Stimulated activated CD4-positive, alpha-beta T cell treated with anti-CD3 and anti-CD28 coated beads, TNF-alpha, amount 100 ng/mL, for 24 hours (primary cell): ENCODE measurements around the gene PHF13.

Experiments used
- DNase-seq, 3 experiments: peaks; one replicate each; pipeline ENCODE4 v3.0.0-alpha.2; 2020; ENCODE audit warnings: low read depth in 3 of 3

The PHF13 gene

DNA sequence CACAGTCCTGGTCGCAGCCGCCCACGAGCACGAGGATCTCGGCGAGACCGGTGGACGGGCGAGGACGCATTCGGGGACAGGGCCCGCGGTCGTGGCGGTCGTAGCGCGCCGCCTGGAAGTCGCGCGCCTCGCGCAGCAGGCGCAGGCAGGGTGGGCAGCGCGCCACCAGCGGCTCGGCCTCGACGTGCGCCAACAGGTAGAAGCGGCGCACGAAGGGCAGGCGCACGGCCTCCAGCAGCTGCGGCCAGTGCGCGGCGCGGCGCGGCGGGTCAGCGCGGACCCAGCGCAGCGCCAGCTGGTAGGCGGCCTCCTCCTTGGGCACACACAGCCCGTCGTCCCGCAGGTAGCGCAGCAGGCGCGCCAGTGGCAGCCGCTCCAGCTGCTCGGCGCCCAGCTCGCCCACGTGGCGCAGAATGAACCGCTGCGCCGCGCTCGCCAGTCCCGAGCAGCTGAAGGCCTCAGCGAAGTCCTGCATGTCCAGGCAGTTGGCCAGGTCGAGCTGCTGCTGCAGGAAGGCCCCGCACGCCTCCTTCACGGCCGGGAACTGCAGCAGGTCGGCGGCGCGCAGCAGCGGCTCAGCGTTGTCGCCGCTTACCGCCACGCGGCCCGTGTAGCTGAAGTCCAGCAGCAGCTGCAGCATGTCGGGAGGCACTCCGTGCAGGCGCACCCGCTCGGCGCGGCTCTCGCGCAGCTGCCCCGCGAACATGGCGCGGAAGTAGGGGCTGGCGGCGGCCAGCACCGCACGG, 11.4 kb upstream of the PHF13 start:
- DNase-seq: peak in 1 of 3 experiments; percentile 31

DNA sequence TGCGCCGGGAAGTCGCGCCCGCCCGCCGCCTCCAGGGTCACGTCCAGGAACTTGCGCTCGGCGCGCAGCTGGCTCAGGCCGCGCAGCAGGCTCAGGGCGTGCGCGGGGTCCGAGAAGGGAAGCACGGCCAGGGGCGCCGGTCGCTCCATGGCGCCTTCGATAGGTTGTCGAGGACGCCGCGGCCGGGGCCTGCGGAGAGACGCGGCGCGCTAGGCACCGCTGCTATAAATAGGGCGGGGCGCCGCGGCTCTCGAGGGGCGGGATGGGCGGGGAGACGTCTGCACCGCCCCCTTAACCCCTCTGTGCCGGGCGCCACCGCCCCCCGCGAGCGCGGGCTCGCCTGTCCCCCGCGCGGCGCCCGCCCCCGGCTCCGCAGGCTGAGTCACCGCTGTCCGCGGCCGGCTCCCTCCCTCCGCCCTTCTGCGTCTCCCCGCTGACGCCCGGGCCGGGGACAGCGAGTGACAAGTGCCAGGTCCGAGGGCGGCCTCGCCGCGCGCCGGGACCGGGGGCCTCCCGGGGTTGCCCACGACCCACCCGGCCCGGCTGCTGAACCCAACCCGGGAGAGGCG, 10.8 kb upstream of the PHF13 start, which contains the start of gene KLHL21:
KLHL21 (minus strand) TSS at position 201 of the 569 bp plus-strand sequence; CDS start at position 149, 52 bp downstream.
- peak; percentile 70 to 90 (median 71) for DNase-seq

DNA sequence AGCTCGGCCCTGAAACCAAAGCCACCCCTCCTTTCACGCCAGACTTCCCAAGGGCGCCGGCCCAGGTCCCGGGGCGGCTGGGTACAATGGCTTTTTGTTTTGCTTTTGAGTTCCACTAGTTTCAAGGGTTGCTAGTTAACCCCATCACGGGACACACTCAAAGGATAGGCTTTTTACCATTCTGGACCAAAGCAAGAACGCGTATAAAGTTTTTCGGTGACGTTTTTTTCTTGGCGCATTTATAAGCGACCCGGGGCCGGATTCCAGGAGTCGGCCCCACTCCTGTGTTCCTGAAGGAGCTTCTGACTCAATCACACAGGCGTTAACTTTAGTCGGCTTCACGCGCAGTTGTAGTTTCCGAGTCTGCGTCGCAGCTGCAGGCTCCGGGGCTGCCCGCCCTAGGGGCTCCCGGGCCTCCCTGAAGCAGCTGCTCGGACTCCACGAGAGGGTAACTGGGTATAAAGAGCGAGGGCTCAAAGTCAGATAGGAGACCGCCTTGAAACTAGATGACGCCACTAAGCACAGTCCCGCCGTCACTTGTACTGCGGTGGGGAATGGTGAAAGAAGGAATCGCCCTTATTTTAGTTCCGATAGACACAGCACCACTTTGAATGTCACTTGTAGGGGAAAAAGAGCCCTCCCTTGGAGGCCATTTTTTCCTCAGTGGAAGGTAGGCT, 10.2 kb upstream of the PHF13 start:
- DNase-seq: peak in 1 of 3 experiments; percentile 51

DNA sequence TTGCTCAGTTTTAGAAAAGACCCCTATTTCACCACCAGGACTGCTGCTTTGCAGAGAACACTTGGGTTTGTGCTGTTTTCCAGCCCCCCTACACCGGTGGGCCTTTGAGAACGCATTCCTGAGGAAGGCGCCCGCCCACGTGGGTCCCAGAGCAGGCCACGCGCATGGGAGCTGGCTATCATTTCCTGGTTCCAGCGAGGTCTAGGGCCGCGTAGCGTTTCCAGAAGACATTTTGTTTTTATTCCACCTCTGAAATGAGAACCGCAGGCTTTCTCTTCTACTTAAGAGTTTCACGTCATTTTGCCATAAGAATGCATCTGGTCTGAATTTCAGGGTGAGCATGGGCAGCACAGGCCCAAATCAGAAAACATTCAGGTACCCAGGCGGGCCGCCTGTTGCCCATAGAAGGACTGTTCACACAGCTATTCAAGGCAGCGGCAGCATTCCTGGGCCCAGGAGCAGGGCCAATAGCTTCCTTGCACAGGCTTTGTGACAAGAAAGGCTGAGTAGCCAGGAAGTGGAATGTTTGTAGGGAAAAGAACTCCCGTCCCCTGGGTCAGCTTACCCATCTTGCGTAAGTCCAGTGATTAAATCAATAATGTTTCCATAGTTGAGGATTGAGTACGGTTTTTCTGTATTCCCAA, 9.5 kb upstream of the PHF13 start:
- peak in 1 of 3 experiments; percentile 32 for DNase-seq

DNA sequence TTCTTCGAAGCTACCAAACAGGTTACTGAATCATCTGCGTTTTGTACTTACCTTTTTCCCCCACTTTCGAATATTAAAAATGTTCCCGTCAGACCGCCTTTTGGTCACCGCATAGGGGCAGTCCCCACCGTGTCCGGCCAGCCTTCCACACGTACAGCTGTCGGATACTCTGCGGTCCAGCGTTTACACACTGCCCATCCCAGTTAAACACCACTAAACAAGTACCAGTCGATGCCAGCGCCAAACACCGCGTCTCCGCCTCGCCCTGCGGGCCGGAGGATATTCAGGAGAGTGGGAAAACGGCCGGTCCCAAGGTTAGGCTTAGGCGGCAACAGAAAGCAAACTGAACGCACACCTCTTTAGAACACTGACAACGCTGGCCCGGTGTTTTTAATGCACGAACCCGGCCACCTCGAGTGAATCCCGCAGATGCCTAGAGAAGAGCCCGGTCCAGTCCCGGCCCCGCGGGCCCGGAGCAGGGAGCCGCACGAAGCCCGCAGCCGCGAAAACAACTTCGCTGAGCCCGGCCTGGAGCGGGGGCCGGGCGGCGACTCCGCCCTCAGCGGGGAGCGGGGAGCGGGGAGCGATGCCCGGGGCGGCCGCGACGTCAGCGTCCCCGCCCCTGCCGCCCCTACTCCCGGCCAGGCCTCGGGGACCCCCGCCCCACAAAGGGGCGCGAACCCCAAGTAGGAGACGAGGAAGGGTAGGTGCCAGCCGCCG, 730 bp upstream of the PHF13 start:
- no peak for DNase-seq

DNA sequence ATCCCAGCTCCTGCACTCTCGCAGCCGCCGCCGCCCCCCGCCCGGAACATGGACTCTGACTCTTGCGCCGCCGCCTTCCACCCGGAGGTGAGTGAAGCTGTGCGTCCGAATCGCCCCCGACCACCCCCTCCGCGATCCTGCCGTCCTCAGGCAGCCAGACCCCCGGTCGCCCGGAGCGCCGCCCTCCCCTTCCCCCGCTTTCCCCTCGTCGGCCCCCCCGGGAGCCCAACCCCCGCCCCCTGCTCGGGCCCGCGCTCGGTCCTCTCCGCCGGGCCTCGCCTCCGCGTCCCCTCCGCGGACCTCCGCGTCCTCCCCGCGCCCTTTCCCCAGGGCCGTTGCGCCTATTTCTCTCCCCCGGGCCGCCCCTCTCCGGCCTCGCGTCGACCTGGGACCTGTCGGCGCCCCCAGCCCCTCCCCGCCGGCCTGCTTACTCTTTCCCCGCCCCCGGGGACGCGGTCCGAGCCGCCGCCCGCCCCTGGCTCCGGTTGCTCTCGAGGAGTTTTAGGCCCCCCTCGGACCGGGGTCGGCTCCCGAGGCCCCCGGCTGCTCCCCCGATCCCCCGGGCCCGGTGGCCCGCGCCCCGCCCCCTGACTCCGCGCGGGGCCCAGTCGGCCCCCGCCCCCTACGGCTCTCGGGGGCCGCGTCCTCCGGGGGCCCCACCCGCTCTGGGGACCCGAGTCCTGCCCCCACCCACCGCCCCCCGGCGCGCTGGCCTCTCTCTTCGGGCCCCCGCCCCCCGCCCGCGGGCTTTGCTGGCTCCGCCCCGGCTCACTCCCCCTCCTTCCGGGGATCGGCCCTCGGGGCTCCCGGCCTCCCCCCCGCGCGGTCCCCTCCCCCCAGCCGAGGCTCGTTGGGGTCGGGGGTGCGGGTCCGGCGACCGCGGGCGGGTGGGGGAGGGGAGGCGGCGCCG, 743 bp downstream of the PHF13 start:
- peak in 2 of 3 experiments; percentile 20 to 58 for DNase-seq

DNA sequence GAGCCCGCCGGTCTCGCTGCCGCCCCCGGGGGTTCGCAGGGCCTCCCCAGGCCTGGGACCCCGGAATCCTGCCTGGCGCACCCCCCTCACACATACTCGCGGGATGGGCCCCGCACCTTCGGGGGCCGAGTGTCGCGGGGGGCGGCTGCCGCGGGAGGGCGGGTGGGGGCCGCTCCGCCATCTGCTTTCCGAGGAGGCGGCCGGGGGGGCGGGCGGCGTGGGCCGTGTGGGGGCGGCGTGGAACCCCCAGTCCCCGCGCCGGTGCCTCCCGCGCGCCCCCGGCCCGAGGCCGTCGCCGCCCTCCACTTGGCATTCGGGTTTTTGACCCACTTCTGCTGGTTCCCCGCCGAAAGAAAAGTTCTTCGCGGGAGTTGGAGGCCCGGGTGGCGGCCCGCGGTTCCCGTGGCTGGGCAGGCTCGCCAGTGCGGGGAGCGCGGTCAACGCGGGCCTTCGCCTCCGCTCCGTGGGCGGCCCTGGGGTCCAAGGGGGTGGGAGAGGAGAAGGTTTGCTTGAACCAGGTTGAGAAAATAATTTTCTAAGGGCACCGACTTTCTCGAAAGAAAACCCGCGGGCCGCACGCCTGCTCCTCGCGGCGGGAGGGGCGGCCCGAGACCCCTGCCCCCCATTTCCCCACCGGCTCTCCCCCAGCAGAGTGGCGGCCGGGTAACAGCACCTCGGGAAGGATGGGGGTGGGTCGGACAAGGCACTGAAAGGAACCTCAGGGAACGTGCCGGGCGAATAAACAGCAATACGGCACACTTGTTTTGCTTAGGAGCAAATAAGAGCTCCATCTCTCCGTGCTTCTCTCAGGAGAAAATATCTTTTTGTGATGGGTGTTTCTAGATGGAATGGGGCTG, 1.6 kb downstream of the PHF13 start:
- no peak for DNase-seq

DNA sequence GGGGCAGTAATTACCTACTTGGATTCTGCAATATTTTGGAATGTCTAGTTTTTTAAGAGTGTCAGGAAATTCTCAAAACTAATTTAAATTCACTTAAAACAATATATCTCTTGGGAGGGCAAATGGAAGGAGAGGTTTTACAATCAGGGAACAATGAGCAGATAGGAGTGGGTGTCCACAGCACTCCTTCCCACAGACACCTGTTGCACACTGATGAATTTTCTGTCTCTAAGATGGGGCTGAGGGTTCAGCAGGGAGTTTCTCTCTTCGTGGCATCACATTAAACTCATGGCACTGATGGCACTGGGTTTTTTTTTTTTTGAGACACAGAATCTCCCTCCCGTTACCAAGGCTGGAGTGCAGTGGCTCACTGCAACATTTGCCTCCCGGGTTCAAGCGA, 5.5 kb downstream of the PHF13 start:
- no peak for DNase-seq

DNA sequence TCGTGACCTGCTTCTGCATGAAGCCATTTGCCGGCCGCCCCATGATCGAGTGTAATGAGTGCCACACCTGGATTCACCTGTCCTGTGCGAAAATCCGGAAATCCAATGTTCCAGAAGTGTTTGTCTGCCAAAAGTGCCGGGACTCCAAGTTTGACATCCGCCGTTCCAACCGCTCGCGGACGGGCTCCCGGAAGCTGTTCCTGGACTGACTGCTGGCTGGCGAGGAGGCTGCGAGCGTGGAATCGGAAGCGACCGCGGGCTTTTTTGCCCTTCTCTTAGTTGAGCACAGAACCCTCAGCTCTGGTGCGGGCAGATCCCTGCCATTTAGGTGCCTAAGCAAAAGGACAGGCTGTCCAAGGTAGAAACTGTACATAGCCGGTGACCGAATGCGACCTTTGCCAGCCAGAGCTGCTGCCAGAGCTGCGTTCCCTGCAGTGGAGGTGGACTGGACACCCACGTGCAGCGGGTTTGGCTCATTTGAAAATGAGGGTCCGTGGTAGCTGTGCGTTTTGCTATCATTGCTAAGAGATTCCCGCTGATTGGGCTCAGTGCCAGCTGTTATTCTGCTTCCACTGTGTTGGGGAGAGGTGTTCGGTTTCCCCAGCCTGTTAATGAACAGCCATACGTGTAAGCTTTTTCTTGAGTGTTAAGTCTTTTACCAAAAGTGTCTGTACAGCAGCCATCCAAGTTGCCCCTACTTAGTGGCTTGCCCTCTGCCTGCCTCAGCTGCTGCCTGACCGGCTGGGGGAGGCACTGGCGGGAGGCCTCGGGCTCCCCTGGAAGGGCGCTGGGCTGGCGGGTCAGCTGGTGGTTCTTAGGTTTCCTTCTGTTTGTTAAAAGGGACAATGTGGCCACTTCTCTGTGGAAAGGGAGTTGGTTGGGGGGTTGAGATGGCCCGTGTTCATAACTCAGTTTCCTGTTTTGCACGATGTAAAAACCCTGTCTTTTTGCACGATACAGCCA, 8.2 kb downstream of the PHF13 start:
- DNase-seq: no peak

DNA sequence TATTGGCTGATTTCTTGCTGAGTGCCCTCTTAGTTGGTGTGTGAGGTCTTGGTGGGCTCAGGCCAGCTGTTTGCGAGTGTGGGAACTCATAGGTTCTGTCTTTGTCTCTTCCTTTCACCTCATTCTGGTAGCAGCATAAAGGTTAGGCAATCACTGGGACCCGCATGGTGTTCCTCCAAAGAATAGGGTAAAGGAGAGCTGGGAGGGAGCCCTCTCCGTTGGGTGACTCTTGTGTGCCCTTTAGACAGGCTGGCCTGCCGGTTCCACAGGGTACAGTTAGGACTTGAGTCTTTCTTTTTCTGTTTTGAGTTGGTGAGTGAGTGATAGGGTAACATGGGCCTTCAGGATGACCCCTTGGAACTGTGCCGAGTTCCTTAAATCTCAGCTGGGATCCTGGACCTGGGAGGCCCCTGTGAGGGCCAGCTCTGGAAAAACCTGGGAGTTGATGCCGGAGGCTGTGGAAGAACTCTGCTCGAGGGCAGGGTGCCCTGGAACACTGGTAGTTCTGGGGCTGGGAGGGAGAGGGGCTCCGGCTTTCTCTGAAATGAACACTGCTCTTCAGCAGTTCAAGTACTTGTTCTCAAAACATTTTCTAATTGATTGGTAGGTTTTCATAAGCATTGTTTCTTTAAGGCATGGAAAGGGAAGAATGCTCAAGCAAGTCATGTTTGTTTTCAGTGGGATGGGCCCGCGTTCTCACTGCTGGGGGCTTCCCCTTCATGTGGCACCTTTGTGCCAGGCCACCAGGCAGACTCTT, 9.0 kb downstream of the PHF13 start:
- DNase-seq: no peak

DNA sequence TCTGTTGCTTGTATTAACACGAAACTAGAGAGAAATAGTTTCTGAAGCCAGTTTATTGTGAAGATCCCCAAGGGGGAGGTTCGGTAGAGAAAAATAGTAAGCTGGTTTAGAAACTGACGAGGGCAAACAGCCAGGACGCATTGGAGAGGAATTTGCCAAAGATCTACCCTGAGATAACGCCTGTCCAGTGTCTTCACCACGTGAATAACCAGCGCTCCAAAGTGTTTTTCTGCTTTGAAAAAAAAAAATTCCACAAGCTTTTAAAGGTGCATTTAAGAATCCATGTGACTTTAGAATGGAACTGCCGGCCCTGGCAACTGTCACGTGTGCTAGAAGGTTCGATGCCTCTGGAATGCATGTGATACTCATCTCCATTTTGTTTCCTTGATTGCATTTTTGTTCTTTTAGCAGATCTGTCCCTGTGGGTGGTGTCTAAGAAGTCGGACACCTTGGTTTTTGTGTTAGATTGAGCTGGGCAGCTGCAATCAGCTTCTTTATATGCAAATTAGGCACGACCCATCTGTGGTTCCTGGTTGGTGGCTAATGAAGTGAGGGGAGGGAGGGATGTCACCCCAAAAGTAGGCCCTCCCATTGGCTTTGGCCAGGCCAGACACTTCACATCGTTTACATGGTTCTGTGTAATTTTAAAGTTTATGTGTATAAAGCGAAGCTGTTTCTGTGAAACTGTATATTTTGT, 9.9 kb downstream of the PHF13 start:
- no peak for DNase-seq

DNA sequence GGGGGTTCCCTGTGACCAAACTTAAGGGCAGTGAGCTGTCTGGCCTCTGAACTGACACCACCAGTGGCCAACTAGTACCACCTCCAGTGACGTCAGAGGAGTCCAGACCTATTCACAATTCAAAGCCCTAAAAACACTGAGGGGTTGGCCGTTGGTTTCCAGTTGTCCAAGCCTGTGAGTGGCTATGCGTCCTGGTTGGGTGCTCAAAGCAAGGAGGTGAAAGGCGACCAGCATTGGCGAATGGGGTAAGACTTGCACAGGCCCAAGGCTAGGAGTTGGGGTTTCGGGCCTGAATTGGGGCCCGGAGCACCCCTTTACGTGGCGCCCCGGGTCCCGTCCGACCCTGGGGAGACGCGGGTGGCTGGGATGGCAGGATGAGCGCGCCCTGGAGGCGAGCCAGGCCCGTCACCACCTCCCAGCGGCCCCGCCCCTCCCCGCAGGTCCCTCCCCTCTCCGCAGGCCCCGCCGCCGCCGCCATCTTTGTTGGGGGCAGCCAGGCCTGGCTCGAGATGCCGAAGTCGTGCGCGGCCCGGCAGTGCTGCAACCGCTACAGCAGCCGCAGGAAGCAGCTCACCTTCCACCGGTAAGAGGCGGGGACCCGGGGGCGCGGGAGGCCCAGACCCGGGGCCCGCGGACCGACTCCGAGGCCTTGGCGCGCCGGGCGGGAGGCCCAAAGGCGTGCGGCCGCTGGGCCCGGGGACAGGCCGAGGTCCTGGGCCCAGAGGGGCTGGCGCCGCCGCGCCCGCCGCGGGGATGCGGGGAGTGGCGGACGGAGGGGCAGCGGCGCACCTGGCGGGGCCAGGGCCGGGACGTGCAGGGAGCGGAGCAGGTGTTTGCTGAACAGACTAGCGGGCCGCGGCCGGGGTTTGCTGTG, 11.4 kb downstream of the PHF13 start, which contains the start of gene THAP3:
THAP3 (plus strand) TSS at position 159 of the 874 bp plus-strand sequence; CDS start at position 510, 351 bp downstream.
- DNase-seq: peak; percentile 72 to 89 (median 81)

DNA sequence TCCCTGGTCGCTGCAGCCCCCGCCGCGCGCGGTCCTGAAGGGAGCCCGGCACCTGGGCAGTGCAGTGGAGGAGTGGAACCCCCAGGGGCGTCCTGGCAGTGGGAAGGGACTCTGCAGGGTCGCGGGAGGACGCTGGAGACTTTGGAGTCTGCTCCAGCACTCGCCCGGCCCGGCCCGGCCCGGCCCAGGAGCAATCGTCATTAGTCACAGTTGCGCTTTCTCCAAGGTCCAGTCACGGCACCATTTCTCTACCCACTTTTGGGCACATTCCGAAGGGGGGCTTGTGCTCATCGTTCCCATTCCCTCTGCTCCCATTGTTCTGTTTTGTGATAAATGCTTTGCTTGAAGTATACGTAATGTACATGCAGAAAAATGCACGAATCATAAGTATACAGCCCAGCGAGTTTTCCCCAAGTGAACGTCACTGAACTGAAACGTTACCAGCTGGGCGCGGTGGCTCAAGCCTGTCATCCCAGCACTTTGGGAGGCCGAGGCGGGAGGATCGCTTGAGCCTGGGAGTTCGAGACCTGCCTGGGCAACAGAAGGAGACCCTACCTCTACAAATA, 12.1 kb downstream of the PHF13 start:
- peak in 1 of 3 experiments; percentile 17 for DNase-seq

DNA sequence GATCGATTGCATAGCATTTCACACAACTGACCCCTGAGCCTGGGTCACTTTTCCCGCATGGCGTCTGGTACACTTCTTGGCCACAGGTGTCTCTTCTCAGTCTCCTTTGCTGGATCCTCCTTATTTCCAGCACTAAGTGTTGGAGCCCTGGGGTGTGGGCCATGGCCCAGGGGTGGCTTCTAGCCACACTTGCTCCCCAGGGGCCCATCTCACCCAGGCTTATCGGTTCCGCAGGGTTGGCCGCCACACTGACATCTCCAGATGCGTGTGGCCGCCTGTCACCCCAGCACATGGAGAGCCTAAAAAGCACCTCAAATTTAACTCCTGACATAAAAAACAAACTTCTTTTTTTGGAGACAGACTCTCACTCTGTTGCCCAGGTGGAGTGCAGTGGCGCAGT, 13.5 kb downstream of the PHF13 start:
- DNase-seq: no peak

DNA sequence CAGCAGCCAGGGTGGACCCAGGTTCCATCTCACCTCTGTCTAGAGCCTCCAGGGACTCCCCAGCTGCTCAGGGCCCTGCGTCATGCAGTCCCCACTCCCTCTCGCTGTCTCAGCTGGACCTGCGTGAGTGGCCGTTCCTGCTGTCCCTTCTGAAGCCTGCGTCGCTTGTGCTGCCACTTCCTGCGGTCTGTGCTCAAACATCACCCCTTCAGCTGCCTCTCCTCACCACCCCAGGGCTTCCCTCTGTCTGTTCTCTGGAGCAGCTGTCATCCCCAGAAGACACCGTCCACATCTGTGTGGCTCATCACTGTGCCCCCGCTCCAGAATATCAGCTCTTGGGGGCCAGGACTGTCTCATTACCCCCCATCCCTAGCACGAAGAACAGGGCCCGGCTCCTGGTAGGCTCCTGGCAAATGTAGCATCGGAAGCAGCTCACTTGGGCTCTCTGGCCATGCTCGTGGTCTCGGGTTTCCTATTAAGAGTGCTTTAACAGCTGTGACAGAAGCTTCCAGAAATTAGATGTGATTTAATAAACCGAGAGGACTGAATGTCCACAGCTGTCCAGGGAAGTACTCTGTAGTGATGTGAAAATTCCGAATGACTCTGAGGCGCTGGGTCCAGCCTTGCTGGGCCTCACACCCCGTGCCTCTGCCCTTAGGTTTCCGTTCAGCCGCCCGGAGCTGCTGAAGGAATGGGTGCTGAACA, 14.5 kb downstream of the PHF13 start:
- no peak for DNase-seq
